GM21360 (cell line): ENCODE results near the gene KAZN.
"Not testable (repeated sequence)": the region's sequence is repeated elsewhere in the genome, so short reads cannot be mapped to it uniquely, and the experiment has no call there.

ENCODE experiments used
- ATAC-seq: cut with Tn5 transposase; IDR thresholded peaks from one replicate; pipeline ENCODE4 v1.9.1; 2021; ENCODE audit warnings: mild to moderate bottlenecking, moderate library complexity; ENCODE audit not compliant: unreplicated experiment

Gene KAZN

DNA sequence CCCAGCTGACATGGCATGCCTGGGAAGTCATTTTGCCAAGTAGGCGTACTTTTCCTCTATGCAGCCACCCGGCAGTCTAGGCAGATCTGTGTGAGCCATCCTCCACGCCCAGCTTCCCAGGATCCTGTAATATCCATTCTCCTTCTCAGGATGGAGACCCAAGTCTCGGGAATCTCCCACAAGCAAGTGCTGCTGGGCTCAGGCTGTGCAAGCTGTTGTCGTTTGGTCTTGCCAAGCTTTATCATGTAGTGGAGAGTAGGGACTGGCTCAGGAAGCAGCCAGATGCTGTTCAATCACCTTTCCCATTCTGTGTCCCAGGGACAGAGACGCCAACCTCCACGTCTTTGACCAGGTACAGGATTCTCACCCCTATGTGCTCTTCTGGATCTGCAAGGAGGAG lies 363.9 kb downstream of the KAZN start:
- ATAC-seq: no peak

DNA sequence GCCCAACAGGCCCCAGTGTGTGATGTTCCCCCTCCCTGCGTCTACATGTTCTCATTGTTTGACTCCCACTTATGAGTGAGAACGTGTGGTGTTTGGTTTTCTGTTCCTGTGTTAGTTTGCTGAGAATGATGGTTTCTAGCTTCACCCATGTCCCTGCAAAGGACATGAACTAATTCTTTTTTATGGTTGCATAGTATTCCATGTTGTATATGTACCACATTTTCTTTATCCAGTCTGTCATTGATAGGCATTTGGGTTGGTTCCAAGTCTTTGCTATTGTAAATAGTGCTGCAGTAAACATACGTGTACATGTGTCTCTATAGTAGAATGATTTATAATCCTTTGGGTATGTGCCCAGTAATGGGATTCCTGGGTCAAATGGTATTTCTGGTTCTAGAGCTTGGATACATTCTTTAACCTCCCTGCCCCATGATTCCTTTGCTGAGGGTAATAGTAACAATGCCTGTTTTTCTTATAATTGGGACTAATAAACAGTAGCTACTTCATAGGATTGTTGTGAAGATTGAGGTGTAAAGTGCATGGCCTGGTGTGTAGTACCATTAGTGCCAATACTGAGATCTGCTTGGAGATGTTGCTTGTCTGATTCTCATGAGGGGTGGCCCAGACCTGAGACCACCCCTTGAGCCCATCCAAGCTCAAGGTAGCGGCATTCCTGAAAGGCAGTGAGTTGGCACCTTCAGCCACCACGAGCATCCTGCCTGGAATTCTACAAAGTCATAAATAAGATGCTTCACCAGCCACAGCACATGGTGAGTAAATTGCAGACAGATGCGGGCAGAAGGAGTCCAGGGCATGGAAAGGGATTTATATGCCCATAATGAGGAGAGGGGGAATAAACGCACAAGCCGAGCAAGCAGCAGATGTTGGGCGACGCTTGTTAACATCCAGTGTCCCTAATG lies 365.6 kb downstream of the KAZN start:
- not testable (repeated sequence) for ATAC-seq

DNA sequence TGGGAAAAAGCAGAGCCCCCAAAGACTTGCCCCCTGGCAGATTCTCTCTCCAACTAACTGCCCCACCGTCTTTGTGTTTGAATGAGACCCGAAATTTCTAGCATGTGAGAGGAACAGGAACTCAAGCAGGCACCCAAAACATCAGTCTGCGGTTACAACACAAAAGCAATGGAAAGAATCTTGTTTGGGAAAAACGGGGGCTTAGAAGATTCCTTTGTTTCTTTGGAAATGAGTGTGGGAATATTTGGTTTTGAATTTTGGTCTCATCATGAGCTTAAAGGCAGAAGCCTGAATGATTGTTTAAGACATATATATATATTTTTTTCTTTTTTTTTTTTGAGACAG lies 366.2 kb downstream of the KAZN start:
- no peak for ATAC-seq

DNA sequence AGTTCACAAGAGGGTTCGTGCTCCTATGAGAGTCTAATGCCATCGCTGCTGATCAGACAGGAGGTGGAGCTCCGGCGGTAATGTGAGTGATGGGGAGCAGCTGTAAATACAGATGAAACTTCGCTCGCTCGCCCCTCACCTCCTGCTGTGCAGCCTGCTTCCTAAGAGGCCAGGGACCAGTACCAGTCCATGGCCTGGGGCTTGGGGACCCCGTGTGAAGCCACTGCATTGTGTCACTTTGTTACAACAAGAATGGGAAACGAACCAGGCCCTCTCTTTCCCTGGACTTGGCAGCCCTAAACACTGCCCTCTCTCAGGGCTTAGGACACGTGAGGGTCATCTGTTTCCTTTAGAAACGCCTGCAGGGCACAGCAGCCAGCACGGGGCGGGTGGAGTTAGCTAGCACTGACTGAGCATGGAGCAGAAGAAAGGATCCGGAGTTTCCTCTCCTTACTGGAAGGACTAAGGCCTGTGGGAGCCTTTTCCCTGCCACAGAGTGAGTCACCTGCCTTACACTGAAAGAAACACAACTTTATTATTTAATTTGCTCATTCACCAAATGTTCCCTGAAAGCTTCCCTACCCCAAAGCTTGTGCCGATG lies 369.9 kb downstream of the KAZN start:
- ATAC-seq: no peak

DNA sequence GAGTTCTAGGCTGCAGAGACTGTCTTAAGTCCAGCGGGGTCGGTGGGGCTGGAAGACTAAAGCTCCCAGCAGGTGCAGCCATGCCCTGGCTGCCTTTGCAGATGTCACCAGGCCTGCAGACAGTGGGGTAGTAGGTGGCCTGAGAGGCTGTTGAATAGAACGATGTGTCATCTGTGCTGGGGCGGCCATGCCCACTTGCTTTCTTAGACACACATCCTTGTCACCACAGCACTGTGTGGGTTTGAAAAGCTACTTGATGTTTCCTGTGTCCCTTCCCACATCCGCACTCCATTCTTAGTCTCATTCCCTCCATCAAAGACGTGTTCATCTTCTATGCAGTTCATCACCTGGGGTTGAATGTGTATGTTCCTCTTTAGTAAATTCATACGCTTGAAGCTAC lies 370.5 kb downstream of the KAZN start:
- no peak for ATAC-seq

DNA sequence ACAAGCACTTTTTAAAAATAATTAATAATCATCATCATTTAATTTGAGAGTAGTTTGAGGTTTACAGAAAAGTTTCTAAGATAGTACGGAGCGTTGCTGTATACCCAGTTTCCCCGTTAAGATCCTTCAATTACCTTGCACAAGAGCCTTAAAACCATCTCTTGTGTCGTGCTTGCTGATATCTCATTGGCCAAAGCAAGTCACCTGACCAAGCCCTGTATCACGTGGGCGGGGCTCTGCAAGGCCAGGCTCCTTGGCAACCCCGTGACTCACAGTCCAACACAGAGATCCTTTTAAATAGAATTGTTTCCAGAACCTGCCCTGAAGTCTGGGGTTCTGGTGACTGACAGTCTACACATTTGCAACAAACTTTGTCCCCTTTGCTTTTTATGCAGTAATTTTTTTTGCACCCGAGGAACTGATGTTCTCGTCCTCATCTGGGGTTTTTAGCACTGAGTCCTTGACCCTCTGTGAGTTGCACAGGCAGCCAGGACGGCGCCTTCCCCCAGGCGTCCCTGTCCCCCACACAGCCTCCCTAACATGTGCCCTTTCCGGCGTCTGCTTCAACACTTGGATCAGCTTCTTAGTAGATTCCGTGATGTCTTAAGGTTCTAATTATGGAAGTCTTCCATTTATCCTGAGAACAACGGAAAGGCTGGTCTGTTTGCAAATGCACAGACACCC lies 371.8 kb downstream of the KAZN start:
- ATAC-seq: no peak

DNA sequence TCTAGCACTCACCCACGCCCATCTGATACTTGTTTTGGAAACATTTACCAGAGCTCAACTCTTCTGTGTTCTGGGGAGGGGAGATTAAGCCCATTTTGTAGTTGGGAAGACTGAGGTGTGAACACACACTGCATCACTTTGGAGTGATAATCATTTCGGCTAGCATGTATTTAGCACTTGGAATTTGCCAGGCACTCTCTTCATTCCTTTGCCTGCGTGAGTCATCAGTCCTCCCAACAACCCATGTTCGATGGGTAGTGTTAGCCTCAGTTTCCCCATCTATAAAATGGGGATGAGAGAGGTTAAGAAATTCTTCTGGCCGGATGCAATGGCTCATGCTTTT lies 372.3 kb downstream of the KAZN start:
- ATAC-seq: no peak

DNA sequence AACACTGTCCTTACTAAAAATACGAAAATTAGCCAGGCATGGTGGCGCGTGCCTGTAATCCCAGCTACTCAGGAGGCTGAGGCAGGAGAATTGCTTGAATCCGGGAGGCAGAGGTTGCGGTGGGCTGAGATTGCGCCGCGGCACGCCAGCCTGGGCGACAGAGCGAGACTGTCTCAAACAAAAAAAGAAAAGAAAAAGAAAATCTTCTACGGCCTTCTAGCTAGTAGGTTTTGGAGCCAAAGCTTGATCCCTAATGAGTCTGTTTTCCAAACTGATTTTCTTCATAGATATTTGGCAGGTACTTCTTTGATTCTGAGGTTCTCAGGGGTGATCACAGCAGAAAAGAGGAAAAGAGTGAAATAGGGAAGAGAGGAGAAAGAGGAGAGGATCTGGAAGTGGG lies 372.7 kb downstream of the KAZN start:
- no peak for ATAC-seq

DNA sequence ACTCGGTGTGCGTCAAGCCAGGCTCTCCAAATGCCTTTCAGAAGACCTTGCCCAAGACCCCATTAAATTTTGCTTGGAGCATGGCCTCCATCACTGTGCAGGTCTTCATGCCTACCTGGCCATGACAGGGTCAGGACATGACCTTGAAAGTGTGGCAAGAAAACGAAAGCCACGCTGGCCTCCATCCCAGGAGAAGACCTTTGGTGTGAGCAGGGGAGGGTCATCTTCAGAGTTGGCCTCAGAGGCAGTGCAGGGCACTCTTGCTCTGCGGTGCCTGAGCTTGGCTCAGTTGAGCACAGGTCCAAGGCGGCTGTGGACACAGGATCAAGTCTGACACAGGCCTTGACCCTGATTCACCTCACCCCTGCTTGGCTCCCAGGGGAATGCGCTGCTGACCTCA lies 373.6 kb downstream of the KAZN start:
- ATAC-seq: no peak

DNA sequence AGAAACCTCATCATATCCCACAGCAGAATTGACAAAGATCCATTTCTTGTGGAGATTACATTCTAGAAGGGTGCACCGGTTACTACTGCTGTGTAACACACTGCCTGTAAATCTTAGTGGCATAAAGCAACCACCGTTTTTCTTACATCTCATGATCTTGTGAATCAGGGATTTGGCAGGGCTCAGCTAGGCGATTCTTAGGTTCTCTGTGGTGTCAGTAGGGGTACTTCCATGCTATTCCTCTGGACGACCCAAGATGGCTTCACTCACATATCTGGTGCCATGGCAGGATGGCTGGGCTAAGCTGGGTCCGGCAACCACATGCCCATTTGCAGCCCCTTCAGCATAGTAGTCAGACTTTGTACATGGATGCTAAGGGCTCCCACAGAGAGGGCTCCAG lies 375.3 kb downstream of the KAZN start:
- ATAC-seq: no peak

DNA sequence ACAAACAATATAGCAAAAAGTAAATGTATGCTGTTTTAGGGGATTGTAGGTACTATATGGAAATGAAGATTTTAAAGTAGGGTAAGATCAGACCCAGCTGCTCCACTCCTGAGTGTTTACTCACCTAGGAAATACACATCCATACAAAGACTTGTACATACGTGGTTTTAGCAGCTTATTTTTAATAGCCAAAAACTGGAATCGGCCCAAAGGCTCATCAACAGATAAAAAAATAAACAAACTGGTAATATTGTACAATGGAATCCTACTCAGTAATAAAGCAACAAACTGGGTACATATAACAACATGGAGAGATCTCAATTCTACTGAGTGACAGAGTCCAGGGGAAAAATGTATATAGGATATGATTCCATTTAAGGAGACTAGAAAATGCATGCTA lies 375.9 kb downstream of the KAZN start:
- no peak for ATAC-seq

DNA sequence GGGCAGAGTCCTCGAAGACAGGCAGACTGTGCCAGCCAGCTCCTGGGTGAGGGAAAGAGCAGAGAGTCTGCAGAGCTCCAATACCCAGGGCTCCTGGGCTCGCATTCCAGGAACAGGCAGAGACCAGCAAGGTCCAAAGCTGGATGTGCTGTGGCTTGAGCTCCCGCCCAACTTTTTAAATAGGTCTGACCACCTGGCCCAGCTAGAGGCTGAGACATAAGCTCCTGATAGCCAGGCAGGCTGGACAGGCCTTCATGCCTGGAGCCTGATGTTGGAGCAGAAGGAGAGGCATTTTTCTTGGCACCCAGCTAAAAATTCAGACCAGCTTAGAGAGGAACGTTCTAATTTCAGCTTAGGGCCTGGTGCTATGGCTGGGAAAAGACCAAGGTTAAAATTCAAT lies 376.6 kb downstream of the KAZN start:
- ATAC-seq: no peak

DNA sequence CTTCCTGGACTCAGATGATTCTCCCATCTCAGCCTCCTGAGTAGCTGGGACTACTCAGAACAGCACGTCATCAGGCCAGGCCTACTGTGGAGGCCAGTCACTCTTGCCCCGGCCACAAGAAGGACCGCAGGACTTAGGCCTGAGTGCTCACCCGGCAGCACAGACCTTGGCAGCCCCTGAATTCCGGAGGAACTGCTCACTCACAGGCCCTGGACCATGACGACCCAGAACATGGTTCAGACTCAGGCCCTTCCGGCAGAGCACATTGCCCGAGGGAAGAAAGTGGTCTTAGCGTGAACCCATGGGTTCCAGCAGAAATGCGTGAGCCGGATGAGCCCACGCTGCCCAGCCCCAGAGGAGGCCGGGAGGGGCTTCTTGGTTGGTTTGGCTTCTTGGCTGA lies 377.8 kb downstream of the KAZN start:
- no peak for ATAC-seq

DNA sequence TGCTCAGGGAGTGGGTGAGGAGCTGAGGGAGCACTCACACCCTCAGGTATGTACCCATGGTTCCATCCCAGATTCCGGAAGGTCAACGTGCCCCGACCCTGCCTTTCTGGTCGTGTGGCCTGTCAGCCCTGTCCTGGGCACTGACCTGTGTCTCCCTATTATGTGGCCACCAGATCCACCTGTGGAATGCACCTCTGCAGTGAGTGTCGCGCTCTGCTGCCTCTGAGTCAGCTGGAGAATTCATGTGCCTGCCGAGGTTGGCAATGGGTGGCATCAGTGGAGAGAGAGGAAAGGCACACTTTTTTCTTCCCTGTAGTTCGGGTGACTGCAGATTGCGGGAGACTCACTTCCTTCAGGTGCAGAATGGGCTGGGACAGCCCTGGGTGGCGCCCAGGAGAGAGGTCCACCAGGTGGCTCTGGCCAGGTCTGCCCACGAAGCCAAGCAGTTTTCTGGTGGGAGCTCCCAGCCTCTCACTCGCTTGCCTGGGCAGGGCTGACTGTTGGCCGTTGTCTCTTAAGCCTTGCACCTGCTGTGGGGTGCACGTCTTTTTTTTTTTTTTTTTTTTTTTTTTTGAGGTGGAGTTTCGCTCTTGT lies 378.9 kb downstream of the KAZN start:
- no peak for ATAC-seq

DNA sequence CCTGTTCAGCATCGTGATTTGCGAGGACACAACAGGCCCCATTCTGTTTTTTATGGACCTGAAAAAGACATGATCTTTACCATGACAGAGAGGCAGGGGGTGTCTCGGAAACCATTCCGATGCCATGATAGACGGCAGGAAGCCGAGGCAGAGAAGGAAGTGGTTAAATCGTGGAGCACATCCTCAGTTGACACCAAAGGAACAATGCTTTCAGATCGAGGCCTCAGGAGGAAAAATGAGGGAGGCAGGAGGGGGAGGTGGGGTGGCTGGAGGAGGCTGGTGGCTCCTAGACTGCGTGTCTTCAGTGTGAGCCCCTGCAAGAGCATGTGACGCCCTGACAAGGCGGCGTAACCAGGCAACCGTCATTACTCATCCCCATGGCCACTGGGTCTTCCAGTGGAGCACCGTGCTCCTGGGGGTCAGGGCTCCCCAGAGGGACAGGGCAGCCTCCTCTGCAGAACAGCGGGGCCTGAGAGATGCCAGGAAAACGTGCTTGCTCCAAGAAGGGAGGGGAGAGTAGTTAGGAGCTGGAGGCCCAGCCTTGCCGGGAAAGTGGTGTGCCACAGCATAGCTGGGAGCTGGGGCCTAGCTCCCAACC lies 382.2 kb downstream of the KAZN start:
- ATAC-seq: no peak

DNA sequence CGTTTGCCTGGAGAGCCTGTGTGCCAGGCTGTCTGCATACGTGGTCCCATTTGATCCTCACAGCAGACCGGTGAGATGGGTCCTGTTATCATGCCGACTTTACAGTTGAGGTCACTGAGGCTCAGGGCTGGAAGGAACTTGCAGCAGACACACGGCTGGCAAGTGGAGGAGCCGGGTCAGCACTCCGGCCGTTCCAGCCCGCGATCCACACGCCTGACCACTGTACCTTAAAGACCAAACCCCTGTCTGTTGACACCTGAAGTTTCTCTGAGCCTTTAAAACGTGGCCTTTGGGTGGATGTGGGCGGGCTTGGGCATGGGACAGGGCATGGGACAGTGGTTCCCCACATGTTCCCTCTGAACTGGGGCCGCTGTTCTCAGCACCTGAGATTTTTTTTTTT lies 383.5 kb downstream of the KAZN start:
- ATAC-seq: no peak

DNA sequence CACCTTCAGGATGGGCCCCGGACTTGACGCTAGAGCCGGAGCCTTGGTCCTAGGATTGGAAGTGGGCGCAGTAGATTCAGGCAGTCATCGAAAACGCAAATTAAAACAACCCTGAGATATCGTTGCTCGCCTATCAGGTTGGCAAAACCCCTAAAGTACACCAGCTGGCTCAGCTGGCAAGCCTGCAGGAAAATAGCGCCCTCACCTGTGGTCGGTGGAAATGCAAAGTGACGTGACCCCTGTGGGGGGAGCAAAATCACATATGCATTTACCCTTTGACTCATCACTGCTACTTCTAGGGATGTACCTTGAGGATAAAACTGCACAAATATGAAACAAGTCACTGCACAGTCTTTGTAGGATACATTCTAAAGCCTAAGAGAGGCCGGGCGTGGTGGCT lies 384.8 kb downstream of the KAZN start:
- no peak for ATAC-seq

DNA sequence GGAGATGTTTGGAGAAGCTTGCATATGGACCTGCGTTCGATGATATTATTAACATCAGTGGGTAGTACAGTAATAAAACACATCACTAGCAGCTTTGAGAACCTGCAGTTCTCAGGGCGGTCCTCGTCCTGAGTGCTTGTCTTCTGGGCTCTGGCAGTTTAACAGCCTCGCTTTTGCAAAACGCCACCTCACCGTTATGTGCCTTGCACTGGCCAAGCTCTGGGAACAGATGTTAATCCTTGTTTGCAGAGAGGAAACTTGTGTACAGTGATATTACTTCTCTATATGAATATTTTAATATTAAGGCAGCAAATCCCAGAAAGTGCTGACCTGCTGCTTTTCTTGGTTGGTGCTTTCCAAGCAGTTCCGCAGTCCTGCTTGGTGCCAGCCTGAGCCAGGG lies 387.7 kb downstream of the KAZN start:
- ATAC-seq: no peak

DNA sequence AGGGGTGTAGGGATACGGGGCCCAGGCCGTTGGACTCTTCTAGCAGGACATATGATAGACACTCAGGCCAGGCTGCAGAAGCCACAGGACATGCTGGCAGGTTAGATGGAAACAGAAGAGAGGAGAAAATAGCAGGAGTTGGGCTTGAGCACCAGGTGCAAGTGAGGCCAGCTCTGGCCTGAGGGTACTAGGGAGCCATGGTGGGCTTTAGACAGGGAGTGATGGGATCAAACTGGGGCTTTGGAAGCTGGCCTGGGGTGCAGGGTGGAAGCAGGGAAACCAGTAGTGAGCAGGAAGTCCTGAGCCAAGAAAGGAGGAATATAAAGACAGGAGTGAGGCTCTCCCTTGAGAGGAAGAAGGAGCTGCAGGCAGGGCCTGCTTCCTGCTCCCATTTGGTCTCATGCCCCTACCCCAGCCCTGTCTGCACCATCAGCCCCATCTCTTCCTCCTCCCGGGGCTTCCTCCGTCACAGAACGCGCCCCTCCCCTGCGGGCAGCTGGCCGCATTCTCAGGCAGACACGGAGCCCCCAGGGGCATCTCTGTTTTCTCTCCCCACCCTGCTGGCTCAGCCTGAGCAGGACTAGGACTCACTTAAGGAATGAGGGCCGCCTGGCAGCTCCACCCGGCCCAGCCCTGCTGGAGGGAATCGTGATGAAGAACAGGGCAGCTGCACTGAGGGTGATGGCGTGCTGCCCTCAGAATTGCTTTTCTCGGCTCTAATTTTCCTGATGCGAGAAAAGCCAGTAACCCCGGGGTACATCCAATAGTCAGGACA lies 389.5 kb downstream of the KAZN start:
- ATAC-seq: no peak

DNA sequence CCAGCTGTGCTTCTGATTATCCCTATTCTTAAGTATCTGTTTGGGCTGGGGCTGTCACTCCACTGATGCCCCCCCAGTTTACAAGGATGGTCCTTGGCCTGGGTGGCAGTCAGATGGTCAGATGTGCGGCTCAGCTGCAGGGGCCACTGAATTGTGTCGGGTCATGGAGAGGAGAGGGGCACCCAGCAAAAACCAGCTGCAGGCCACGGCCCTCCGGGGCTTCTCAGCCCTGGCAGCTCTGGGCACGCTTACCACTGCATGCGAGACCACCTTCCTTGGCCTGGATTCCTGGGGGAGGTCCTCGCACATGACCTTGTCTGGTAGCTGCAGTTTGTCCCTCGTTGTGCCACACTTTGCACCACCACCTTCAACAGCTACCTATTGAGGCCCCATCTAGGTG lies 390.2 kb downstream of the KAZN start:
- no peak for ATAC-seq
